Prostate gland (tissue), 2 donors: ENCODE data around the gene ERCC4.
"Not testable (repeated sequence)": the region's sequence is repeated elsewhere in the genome, so short reads cannot be mapped to it uniquely, and the experiment has no call there.

Source experiments
- CTCF ChIP-seq, 4 experiments: fragments of 200-600 bp in 2 of 4; fragments of 450-650 bp in 2 of 4; sonication (generic) in 2 of 4; IDR thresholded peaks; 1 replicate in 3 of 4; 2 replicates in 1 of 4; pipeline ENCODE4 v1.5.1; 2016 to 2019; ENCODE audit warnings: antibody characterized with exemption in 4 of 4, mild to moderate bottlenecking in 2 of 4, moderate library complexity in 2 of 4
- POLR2A ChIP-seq: fragments of 450-650 bp; IDR thresholded peaks from one replicate; pipeline ENCODE4 v1.6.1; 2016; ENCODE audit warnings: antibody characterized with exemption, mild to moderate bottlenecking
- POLR2AphosphoS5 ChIP-seq: sonication (generic); formaldehyde crosslinking; IDR thresholded peaks from one replicate; pipeline ENCODE4 v1.6.1; 2017; ENCODE audit warnings: antibody characterized with exemption

- not testable (repeated sequence) for TF ChIP-seq CTCF (IDR thresholded peaks at IDR 0.05); POLR2AphosphoS5; POLR2A
Observed at GRCh38 chr16:13904822-13905221, 15.1 kb upstream of the ERCC4 start.
